ENCODE data around the gene SLC26A9.

Gene SLC26A9

DNA sequence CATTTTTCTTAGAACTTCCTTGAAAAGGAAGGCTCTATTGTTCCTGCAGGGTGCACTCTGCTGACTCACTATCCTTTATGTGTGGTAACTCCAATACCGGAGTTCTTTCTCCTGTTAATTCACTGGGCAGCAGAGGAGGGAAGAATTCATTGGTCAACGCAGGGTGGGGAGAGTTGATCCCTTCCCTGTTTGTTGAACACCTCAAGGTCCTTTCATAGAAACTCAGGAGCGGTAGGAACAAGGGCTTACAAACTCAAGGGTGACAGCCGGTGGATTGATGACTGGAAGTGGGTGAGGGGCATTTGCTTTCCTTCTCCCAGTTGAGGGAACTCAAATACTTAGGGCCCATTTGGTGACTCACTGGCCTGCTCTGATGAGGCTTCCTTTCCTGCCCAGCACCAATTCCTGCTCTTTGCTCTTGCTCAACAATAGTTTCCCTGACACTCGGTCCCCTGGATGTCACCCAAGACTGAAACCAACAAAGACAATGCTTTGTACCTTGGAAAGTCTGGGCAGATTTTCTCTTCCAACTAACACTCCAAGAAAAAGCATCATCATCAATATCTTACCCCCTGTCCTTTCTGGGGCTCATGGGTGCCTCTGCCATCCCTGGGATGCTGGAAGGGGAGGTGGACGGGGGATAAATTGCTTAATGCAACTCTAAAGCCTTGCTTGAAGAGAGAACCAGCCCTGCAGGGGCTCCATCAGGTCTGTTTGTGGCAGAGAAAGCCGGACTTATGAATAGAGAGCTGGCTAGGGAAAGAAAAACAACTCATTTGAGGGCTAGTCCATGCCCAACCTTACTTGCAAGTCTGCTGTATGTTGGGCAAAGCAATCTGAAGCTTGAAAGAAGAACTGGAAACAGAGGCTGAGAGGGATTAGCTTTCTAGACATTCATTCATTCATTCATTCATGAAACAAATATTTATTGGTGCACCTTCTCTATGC lies 9.3 kb downstream of the SLC26A9 start:
- DNase-seq (ENCODE audit: low read depth), result no peak
- no peak overlapping the region for H3K4me3 ChIP-seq (ENCODE audit: low read length)
- TF ChIP-seq, protein P1, sequence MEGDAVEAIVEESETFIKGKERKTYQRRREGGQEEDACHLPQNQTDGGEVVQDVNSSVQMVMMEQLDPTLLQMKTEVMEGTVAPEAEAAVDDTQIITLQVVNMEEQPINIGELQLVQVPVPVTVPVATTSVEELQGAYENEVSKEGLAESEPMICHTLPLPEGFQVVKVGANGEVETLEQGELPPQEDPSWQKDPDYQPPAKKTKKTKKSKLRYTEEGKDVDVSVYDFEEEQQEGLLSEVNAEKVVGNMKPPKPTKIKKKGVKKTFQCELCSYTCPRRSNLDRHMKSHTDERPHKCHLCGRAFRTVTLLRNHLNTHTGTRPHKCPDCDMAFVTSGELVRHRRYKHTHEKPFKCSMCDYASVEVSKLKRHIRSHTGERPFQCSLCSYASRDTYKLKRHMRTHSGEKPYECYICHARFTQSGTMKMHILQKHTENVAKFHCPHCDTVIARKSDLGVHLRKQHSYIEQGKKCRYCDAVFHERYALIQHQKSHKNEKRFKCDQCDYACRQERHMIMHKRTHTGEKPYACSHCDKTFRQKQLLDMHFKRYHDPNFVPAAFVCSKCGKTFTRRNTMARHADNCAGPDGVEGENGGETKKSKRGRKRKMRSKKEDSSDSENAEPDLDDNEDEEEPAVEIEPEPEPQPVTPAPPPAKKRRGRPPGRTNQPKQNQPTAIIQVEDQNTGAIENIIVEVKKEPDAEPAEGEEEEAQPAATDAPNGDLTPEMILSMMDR (conservative IDR thresholded peaks at IDR 0.05; ENCODE audit: low read depth, low read length), result no peak

DNA sequence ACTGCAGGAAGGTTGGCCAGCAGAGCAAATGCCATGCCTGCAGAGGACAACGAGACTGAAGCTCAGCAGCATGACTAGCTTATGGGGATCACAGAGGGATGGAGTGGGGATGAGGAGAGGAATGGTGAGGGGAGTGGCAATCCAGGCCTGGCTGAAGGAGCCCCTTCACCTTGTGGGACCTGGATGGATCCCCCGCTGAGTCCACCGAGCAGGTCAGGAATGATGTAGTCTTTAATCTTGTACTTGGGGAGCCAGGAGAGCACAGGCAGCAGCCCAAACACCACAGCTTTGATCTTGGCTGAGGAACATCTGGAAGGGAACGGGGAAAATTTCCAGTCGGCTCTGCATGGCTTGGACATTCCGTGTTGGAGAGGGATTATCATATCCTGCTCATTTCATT lies 10.5 kb downstream of the SLC26A9 start:
- TF ChIP-seq, protein P1 (conservative IDR thresholded peaks at IDR 0.05; ENCODE audit: low read depth, low read length), result no peak
- no peak for DNase-seq (ENCODE audit: low read depth)
- no peak overlapping the region for H3K4me3 ChIP-seq (ENCODE audit: low read length)

DNA sequence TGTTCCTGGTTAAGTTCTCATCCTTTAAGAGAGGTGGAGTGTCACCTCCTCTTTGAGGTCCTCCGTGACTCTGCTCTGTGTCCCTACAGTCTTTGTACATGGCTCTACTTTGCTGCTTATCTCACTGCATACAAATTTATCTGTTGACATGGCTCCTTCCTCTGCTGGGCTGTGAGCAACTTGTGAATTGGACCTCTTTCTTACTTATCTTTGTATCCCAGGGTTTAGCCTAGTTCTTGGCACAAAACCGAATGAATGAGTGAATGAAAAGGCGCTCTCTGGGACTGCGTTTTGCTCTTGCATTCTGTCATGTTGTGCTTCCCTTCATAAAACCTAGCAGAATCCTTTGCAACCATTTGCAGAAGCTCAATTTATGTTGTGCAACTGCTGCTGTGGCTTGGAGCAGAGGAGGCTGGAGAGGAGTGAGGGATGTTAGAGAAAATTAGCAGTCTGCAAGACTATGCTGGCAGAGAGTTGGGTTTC lies 12.4 kb downstream of the SLC26A9 start:
- DNase-seq (ENCODE audit: low read depth), result no peak
- TF ChIP-seq, protein P1 (conservative IDR thresholded peaks at IDR 0.05; ENCODE audit: low read depth, low read length), result no peak
- no peak overlapping the region for H3K4me3 ChIP-seq (ENCODE audit: low read length)

DNA sequence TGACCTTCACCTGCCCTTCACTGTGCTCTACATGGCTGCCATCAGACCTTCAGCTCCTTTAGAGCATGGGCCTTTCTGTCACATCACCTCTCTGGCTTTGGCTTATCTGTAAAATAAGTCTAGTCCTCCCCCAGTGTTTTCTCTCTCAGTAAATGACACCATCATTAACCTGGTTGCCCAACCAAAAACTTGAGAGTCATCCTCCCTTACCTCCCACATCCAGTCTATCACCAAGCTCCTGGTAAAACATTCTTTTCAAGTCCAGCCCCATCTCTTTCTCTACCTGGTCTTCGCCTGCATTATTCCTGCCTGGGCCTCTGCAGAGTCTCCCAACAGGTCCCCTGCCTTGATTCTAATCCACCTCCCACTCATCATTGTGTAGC lies 13.1 kb downstream of the SLC26A9 start:
- no peak for DNase-seq (ENCODE audit: low read depth)
- TF ChIP-seq, protein P1 (conservative IDR thresholded peaks at IDR 0.05; ENCODE audit: low read depth, low read length), result no peak
- no peak overlapping the region for H3K4me3 ChIP-seq (ENCODE audit: low read length)

DNA sequence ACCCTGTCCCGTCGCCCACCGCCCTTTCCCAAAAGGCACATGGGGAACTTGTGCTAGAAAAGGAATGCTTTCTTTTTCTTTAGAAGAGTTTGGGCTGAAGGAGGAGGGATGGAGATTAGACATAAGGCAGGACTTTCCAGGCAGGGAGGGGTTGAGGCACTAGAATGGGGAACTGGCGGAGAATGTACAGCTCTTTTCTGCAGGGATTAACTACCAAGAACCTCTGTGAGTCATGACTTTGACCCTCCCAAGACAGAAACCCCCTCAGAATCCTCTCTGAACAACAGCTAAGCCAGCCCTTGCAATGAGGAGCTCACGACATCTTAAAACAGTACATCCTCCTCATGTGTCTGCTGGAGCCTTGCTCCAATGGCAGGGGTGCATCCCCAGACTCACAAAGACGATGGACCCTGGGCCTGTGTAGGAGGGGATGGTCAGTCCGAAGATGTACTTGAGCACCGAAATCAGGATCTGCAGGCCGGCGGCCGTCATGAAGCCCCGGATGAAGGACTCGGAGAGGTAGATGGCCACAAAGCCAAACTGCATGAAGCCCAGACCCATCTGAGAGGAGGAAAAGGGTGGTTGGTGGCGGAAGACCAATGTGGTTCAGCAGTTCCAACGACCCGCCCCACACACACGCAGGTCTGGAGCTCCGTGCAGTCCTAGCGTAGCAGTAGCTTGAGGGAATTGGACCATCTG lies 13.6 kb downstream of the SLC26A9 start:
- TF ChIP-seq, protein P1 (conservative IDR thresholded peaks at IDR 0.05; ENCODE audit: low read depth, low read length), result no peak
- no peak overlapping the region for H3K4me3 ChIP-seq (ENCODE audit: low read length)
- DNase-seq (ENCODE audit: low read depth), result no peak

DNA sequence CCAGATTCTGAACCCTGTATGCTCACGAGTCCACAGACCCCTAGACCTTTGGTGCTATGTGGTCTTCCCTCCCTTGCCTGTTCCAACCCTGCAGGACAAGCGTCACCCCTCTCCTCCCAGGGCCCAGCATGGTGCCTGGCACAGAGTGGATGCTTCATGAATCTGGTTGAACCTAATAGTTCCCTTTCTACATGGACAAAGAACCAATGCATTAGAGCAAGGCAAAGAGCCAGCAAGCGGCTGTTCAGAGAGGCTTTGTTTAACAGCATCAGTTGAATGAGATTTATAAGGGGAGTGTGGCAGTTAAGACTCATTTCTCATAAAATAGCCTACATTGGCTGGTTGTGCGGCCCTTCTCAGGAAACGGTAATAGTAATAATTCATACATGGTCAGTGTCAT lies 14.9 kb downstream of the SLC26A9 start:
- TF ChIP-seq, protein P1 (conservative IDR thresholded peaks at IDR 0.05; ENCODE audit: low read depth, low read length), result no peak
- no peak for DNase-seq (ENCODE audit: low read depth)
- H3K4me3 ChIP-seq (ENCODE audit: low read length), result no peak overlapping the region
